Measurements from ENCODE around the gene CD248.

- TF ChIP-seq POLR2A (IDR thresholded peaks at IDR 0.05) = no peak
- no peak for TF ChIP-seq CTCF (IDR thresholded peaks at IDR 0.05)
Measured at GRCh38 chr11:66274219-66274618, 42.6 kb downstream of the CD248 start.
